Measurements from ENCODE around the gene ASAP3. TPM values are rescaled to one million over a fixed set of nuclear protein-coding genes. Genes with fewer than 3 reads are reported as not detected.
"Not testable (repeated sequence)": the region's sequence is repeated elsewhere in the genome, so short reads cannot be mapped to it uniquely, and the experiment has no call there.

ASAP3 gene
- total RNA-seq, 2 experiments from 2014 or later = 0.50 to 0.58 TPM

- CTCF ChIA-PET = interaction anchor here (0.6 kb wide), 1 partner anchor 196 kb away, joined by 3 read pairs; no protein-coding TSS in a partner anchor
- no peak overlapping the region for H3K4me3 Mint-ChIP-seq
- H3K27ac Mint-ChIP-seq = no peak overlapping the region
- intact Hi-C loops (cut with micrococcal nuclease) = no loop called here
- no peaks in the 10 kb centered on the region for H3K36me3 Mint-ChIP-seq
- POLR2A ChIA-PET = interaction anchor here (0.7 kb wide), 1 partner anchor 12 kb away, joined by 3 read pairs; the partner anchor contains the start of gene ZNF436
- no peaks in the 10 kb centered on the region for H3K9me3 Mint-ChIP-seq
- no peak for DNase-seq
- no peaks in the 10 kb centered on the region for H3K27me3 Mint-ChIP-seq
- H3K4me1 Mint-ChIP-seq (ENCODE audit: low read depth) = no peaks in the 10 kb centered on the region
Measured at GRCh38 chr1:23381233-23381885, 102.6 kb downstream of the ASAP3 start.

- CTCF ChIA-PET = no interaction called here
- no peaks in the 10 kb centered on the region for H3K9me3 Mint-ChIP-seq
- intact Hi-C loops (cut with micrococcal nuclease) = no loop called here
- H3K27me3 Mint-ChIP-seq = no peaks in the 10 kb centered on the region
- no peak overlapping the region for H3K4me3 Mint-ChIP-seq
- no peaks in the 10 kb centered on the region for H3K36me3 Mint-ChIP-seq
- no peaks in the 10 kb centered on the region for H3K4me1 Mint-ChIP-seq (ENCODE audit: low read depth)
- no peak for DNase-seq
- POLR2A ChIA-PET = no interaction called here
- H3K27ac Mint-ChIP-seq = no peak overlapping the region
Measured at GRCh38 chr1:23380719-23381118, 103.3 kb downstream of the ASAP3 start.

DNA sequence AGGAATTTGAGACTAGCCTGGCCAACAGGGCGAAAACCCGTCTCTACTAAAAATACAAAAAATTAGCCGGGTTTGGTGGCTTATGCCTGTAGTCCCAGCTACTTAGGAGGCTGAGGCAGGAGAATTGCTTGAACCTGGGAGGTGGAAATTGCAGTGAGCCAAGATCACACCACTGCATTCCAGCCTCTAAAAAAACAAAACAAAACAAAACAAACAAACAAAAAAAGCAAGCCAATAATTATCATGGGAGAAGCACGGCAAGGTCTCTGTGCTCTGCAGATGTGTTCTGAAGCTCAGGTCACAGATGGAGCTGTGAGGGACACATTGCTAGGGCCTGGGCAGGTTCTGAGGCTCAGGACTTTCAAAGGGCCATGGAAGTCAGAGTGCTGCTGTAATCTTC, 103.7 kb downstream of the ASAP3 start:
- H3K36me3 Mint-ChIP-seq; POLR2A ChIA-PET; H3K9me3 Mint-ChIP-seq; H3K4me1 Mint-ChIP-seq (ENCODE audit: low read depth); H3K27me3 Mint-ChIP-seq; H3K4me3 Mint-ChIP-seq; CTCF ChIA-PET; DNase-seq; H3K27ac Mint-ChIP-seq; intact Hi-C loops (cut with micrococcal nuclease): not testable (repeated sequence)

Other genes starting within 250 kb of the ASAP3 start
- 100 to 1,000 TPM; 180 to 183 TPM for gene HNRNPR, start 139.9 kb downstream of the ASAP3 start, total RNA-seq
- gene ZNF436, start 114.3 kb downstream of the ASAP3 start, total RNA-seq = 1 to 10 TPM; 4.6 to 4.8 TPM
- gene TCEA3, start 59.4 kb downstream of the ASAP3 start, total RNA-seq = 1 to 10 TPM; 4.4 to 4.5 TPM
- 10 to 100 TPM; 22.1 to 26.3 TPM for gene E2F2, start 47.1 kb upstream of the ASAP3 start, total RNA-seq
- gene ID3, start 75.3 kb upstream of the ASAP3 start, total RNA-seq = 10 to 100 TPM; 35.9 to 36.2 TPM
- 1,000 to 10,000 TPM; 1,338 to 1,385 TPM for gene RPL11, start 207.6 kb upstream of the ASAP3 start, total RNA-seq